CD4-positive, alpha-beta T cell treated with Interleukin-1 beta for 1 hour (primary cell): ENCODE results near the gene ADCY2.

ENCODE experiments used
- DNase-seq, 2 donors: peaks; one replicate each; pipeline ENCODE4 v3.0.0-alpha.2; 2020 to 2022

The ADCY2 gene

DNA sequence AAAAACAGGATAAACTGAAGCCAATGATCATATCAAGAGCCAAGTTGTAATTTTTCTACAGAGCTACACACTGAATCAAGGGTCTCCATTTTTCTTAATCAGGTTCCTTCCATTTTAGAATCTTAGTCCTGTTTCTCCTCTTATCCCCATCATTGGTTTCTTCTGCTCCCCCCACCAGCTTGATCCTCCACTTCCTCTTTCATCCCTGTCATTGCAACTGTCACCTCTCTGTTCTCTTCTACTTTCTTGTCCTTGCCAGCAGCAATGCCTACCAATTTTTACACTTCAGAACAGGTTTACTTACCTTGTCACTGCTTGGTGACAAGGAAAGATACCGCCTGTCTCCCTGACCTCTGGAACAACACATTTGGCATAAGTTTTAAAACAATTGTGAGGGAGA lies 357.7 kb downstream of the ADCY2 start:
- DNase-seq = no peak

GRCh38 chr5:7754490-7754889 lies 358.6 kb downstream of the ADCY2 start:
- DNase-seq = no peak

DNA sequence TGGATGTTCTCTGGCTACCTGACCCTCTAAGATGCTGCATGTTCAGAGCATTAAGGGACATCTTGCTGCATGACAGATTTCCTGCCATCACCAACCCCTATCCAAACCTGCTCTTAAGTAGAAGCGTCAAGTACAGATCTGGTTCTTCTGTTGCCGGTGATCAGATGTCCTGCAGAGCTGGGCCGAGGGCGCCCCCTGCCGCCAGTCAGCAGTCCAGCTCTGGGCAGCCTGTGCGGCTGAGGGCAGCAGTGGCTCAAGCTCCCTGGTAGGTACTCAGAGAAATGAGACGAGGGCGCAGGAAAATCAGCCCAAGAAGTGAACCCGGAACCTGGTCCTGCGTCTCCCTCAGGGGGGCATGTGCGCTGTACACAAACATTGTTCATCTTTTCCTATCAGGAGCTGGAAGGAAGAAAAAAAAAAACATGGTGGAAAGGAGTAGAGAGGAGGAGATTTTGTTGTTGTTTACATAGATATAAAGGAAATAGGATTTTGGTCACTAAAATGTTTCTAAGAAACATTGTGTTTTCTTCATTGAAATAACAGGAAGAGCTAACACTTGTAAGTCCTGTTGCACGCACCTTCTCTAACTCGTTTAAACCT lies 359.2 kb downstream of the ADCY2 start:
- DNase-seq = peak in 1 of 2 donors; percentile 24

- no peak for DNase-seq
Observed at GRCh38 chr5:7755958-7756357, 360.0 kb downstream of the ADCY2 start.

DNA sequence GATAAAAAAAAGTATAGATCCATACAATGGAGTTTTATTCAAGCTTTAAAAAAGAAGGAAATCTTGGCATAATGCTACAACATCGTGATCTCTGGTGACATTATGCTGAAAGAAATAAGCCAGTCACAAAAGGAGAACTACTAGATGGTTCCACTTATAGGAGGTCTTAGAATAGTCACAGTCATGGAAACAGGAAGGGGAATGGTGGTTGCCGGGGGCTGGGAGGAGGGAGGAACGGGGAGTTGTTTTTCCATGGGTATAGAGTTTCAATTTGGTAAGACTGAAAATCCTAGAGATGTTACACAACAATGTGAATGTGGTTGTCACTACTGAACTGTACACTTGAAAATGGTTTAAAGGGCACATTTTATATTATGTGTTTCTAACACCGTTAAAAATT lies 360.5 kb downstream of the ADCY2 start:
- no peak for DNase-seq

DNA sequence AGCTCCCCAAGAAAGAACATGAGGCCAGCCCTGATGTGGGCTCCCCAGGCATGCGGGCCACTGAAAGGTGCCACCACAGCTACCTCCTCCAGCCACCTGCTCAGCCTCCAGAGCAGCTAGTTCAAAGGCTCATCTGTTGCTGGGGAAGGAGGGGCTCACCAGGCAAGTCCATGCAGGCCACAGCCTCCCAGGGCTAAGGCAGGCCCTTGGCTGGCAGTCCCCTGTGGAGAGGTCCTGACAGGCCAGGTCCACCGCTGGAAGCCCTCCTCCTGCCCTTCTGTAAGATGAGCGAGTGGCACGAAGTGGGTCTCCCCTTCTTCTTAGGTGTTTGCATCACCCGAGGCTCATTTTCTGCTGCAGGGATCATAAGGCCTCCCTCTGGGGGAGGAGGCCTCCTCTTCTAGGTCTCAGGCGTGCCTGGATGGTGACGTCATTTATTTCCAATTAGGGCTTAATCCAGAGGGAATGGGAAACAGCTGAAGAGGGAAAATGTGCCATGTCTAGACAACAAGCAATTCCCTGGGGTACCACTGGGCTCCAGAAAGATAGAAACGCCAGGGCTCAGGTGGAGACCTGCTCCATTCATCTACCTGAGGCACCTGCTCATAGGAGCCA lies 363.4 kb downstream of the ADCY2 start:
- DNase-seq = no peak

DNA sequence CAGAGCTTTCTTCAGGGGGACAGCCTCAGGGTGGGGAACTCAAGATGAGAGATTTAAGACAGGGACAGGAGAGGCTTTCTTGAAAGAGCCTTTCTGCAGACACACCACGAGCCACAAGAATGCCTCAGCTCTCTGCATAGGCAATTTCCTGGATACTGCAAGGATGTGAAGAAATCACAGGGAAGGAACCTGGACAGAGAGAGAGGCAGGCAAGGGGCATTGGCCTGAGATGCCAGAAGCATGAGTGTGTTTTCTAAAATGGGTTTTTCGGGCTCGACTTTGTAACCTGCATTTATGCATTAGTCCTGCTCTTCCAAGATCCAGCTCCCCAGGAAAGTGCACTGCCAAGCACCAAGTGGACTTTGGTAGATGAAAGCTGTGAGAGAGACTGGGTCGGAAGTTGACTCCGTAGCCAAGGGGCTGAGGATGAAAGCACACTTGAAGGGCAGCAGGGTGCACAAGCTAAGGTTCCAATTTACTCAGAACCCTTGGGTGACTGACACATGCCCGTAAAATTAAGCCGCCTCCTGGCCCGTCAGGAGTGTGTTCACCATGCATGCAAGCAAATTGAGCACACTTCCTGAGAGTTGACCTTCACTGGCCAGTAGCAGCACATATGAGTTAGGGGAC lies 364.1 kb downstream of the ADCY2 start:
- DNase-seq = no peak

GRCh38 chr5:7762267-7762666 lies 366.3 kb downstream of the ADCY2 start:
- DNase-seq = no peak

DNA sequence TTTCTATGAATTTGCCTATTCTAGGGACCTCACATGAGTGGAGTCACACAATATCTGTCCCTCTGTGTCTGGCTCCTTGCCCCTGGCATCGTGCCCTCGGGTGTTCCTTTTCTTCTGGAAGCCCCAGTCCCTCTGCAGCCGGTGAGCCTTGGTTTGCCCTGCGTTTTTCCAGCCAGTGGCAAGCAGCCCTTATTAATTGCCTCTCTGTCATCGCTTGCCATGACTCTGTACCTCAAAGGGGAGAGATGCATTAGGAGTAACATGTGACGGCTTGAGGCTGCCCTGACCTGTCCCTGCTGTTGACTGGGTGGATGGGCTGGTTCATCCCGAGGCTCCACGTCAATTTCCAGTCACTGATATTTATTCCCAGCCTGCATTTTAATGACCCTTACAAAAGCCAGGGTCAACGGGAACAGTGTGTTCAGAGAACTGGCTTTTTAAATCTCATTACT lies 367.7 kb downstream of the ADCY2 start:
- DNase-seq = no peak

DNA sequence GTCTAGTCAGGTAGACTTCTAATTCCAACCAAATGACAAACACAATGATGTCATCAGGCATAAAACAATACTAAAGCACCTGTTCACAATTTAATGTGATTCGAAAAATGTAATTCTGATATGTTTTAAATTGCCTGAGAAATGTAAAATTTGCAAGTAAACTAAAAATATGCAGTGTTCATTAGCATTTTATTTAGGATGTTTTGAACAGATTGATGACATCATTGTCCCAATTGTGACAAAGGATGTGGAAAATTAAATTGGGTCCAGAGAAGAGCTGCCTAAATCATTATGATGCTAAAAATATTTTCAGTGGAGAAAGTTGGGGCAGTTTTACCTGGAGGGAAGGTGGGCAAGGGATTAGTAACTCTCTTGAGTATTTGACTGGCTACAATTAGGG lies 368.5 kb downstream of the ADCY2 start:
- no peak for DNase-seq

- DNase-seq = no peak
Observed at GRCh38 chr5:7770436-7770835, 374.5 kb downstream of the ADCY2 start.

DNA sequence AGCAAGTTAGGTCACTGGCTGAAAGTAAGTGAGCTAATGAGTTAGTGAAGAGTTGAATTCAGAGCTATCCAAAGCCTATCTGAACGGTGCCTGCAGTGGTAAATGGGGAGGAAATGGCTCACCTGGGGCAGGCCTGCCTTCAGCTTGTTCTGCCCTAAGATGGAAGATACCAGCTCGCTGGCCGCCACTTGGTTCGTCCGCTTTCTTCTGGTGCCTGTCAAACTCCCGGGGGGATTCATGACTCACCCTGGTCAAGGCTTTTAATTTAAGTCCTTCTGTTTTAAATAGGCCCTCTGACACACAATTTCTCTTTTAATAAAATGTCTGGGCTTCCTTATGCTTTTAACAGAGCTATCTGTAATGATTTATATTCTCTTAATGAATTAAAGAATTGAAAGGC lies 376.2 kb downstream of the ADCY2 start:
- DNase-seq = no peak

DNA sequence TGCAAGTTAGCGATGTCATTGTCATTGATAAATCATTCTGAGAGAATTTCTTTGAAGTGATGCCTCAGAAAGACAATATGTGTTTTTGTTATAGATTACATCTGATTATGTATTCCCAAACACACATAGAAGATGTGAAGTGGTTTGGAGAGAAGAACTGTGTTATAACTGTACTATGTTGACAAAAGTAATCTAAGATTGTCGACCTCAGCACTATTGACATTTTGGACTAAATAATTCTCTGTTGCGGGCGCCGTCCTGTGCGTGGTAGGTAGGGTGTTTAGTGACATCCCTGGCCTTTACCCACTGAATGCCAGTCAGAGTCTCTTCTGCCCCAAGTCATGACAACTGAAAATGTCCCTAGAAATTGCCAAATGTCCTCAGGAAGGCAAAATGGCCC lies 377.2 kb downstream of the ADCY2 start:
- DNase-seq = no peak

GRCh38 chr5:7776442-7776841 lies 380.5 kb downstream of the ADCY2 start:
- no peak for DNase-seq

DNA sequence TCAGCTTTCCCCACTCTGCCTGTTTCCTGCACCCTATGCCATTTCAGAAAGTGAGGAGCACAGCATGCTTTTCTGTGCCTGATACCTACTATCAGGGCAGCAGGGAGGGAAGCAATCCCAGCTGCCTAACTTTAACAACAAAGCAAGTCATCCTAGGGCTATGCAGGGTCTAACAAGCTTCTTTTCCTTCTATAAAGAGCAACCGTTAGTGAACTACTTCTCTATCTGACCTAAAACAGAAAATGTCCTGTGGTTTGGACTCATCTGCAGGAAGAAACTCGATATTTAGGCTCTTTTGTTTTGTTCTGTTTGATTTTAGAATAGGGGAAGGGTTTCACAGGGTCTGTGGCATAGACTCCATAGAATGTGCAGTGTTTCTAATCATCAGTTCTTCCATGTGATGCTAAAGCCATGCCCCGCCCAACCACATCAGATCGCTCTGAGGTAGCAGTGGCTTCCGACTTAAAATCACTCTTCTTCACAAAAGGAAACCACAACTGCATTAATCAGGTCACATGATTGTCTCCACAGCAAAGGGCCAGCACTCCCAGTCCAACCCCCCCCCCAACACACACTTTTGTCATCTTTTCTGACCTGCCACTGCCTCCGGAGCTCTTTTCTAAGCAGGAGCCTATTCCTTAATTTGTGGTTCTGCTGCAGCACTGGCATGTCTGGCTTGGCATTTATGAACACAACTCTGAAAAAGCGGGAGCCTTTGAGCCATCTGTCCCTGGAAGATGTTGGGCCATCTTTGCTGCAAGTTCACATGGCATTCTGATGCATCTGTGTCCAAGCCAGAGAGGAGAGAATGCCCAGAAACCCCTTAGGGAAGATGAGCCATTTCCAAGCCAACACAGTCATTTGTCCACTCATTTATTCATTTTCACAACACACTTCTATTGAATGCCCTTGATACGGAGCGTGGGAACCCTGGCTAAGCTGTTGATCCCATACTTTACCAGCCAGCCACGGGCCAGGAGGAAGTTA lies 383.4 kb downstream of the ADCY2 start:
- DNase-seq = peak in 1 of 2 donors; percentile 22

- no peak for DNase-seq
Observed at GRCh38 chr5:7781899-7782298, 386.0 kb downstream of the ADCY2 start.

DNA sequence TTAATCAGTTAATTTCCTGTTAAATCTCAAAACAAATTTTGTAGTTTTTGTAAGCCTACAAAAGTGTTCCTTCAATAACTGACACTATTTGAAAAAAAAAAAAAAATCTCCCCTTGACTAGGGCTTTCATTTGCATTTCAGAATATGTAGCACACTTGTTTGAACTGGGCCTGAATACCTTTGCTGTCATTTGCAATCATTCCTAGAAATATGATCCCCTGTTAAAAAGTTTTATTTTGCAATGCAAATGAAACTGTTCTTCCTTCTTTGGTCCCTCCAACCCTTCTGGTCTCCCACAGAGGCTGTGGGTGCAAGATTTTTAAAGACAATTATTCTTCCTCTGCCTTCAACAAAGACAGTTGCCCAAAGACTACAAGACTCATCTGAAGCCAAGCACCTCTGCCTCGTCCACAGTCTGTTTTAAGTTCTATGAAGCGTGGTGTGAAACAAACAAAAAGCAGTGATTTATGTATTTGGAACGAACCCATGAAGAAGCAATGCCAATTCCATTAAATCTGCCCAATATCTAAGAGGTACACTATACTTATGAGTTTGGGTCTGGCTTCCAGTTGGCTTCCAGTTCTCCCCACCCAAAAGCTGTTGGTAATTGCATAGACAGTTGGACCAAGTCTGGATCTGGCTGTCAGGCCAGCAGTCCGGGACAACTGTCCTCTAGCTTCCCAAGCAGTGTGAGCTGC lies 388.9 kb downstream of the ADCY2 start:
- no peak for DNase-seq

DNA sequence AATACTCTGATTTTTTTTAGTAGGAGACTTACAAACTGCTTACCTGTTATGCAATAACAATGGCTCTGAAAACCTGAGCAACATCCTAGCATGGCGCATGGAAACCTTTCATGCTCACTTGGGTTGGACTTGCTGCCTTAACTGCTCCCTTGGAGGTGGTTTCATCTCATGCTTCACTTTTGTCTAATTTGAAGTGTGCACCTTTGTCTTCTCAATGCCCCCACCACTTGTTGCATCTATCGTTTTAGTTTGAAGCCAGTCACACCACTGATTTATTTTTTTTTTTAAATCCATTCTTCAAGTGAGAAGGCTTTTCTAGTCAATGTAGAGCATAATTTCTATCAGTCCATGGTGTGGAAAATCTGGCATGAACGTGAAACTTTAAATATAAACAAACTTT lies 391.8 kb downstream of the ADCY2 start:
- DNase-seq = no peak

DNA sequence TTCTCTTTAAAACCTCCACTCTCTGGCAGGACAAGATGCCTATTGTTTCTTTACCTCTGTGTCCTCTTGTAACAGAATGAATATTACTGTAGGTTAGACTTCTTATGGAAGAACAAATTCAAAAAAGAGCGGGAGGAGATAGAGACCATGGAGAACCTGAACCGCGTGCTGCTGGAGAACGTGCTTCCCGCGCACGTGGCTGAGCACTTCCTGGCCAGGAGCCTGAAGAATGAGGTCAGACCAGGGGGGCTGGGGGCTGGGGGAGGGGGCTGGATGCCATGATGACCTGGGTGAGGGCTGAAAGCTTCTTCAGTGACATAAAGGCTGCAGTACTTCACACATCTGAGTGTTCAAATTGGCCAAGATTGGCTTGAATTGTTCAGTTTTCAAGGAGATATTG lies 393.6 kb downstream of the ADCY2 start:
- DNase-seq = no peak

DNA sequence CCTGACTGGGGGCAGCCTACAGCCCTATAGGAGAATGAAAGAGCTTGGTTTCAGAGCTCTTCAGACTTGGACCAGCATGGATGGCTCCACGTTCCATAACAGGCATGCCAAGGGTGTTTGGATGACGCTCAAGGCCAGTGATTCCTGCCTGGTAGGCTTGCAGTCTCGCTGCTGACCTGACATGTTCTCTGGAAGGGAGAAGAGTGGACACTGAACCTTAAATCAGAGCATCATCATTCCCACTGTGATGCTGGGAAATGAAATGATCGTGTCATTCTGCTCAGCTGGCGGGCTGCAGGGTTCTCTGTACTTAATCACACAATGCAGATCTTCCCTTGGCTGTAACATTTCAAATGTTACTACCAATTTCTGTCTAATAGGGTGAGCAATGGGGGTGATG lies 398.0 kb downstream of the ADCY2 start:
- no peak for DNase-seq

DNA sequence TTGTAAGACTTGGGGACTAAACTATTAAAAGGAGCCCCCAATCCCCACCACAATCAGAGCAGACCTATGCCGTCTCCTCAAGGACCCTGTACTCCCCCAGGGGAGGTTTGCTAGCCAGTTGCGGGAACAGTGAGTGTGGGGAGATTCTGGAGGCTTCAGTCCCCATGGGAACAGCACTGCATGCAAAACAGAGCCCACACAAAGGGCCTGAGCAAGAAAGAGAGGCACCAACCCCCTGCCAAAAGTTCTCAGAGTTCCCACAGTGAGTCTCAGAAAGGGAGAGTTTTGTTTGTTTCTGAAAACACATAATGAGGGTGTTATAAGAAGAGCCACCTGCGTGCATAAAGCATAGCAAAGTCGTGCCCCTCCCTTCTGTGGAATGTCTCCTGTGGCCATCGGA lies 398.4 kb downstream of the ADCY2 start:
- DNase-seq = no peak

DNA sequence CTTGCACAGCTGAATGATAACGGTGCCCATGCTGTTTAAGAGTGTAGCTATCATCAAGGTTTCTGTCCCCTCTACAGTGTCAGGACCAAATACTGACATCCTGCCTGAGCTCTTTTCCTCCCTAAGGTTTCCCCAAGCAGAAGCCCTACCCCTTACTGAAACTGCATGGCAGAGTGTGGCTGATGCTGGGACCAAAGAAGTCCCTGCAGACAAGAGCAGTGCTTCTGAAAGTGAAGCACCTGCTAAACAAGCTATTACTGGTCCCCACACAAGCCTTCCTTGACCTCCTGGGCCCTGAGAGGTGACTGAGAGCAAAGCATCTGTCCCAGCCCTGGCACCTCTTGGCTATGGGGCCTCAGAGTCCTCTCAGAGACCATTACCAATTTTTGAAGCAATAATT lies 398.9 kb downstream of the ADCY2 start:
- DNase-seq = no peak

GRCh38 chr5:7795306-7795705 lies 399.4 kb downstream of the ADCY2 start:
- DNase-seq = no peak
